IMR-90 (cell line): Measurements from ENCODE around the gene DOC2B. TPM values are rescaled to one million over a fixed set of nuclear protein-coding genes. Genes with fewer than 3 reads are reported as not detected.

ENCODE experiments used
- ATAC-seq: fragments of 200-7000 bp; cut with Tn5 transposase; 2 replicates; pipeline ENCODE4 v1.9.1; 2020; ENCODE audit warnings: low read depth, mild to moderate bottlenecking, moderate library complexity
- BruUV-seq: library from RNA; stranded (reverse); fragments of 400-500 nt; replicated peaks from 2 replicates; lab custom pipeline; 2021; lab: Mats Ljungman, UMichigan
- CTCF ChIA-PET: fragments of 300-600 bp; formaldehyde crosslinking; extraction: SDS; loops from one replicate; lab custom pipeline; 2021; ENCODE audit warnings: antibody characterized with exemption; lab: Yijun Ruan, JAX
- POLR2A ChIA-PET: fragments of 300-600 bp; sonication (Branson Sonifier 250); formaldehyde crosslinking; loops from one replicate; lab custom pipeline; 2022; ENCODE audit warnings: antibody characterized with exemption; ENCODE audit not compliant: unreplicated experiment; lab: Charles Lee
- DNase-seq: peaks from one replicate; pipeline ENCODE4 v3.0.0; 2013
- H2AFZ ChIP-seq: replicated peaks from 2 replicates; pipeline ENCODE3; 2013; ENCODE audit warnings: low read length, mild to moderate bottlenecking; ENCODE audit not compliant: poor library complexity
- H2AK5ac ChIP-seq: 2 replicates; pipeline ENCODE4 v1.6.1; 2013; ENCODE audit warnings: low read depth, low read length, inconsistent platforms
- H2AK9ac ChIP-seq: replicated peaks from 2 replicates; pipeline ENCODE3; 2013; ENCODE audit warnings: mild to moderate bottlenecking, low read depth, low read length, moderate library complexity; ENCODE audit not compliant: poor library complexity
- H2BK120ac ChIP-seq: 2 replicates; pipeline ENCODE4 v1.6.1; 2013; ENCODE audit warnings: low read depth, low read length, inconsistent platforms
- H2BK15ac ChIP-seq: 3 replicates; pipeline ENCODE4 v1.6.1; 2013; ENCODE audit warnings: low read depth, low read length, inconsistent platforms
- H2BK20ac ChIP-seq: 2 replicates; pipeline ENCODE4 v1.6.1; 2013; ENCODE audit warnings: low read depth, mild to moderate bottlenecking, inconsistent platforms, low read length, moderate library complexity
- H2BK5ac ChIP-seq: 2 replicates; pipeline ENCODE4 v1.6.1; 2013; ENCODE audit warnings: mild to moderate bottlenecking, low read depth, low read length, inconsistent platforms; ENCODE audit not compliant: poor library complexity, severe bottlenecking
- H3K14ac ChIP-seq: replicated peaks from 2 replicates; pipeline ENCODE4 v1.6.1; 2013; ENCODE audit warnings: low read depth, low read length, inconsistent platforms
- H3K18ac ChIP-seq: 2 replicates; pipeline ENCODE4 v1.6.1; 2013; ENCODE audit warnings: low read depth, low read length, control low read depth
- H3K23ac ChIP-seq: 2 replicates; pipeline ENCODE4 v1.6.1; 2013; ENCODE audit warnings: low read depth, low read length, inconsistent platforms
- H3K27ac ChIP-seq: 2 replicates; pipeline ENCODE4 v1.5.1; 2013; ENCODE audit warnings: mild to moderate bottlenecking, control low read depth, low read length; ENCODE audit not compliant: insufficient read depth
- H3K27me3 ChIP-seq: 2 replicates; pipeline ENCODE4 v1.6.1; 2013; ENCODE audit warnings: low read length; ENCODE audit not compliant: control insufficient read depth, insufficient read depth
- H3K36me3 ChIP-seq: 2 replicates; pipeline ENCODE4 v1.6.1; 2013; ENCODE audit warnings: low read length, mixed read lengths; ENCODE audit not compliant: control insufficient read depth, insufficient read depth
- H3K4ac ChIP-seq: 2 replicates; pipeline ENCODE4 v1.6.1; 2013; ENCODE audit warnings: low read depth, low read length, inconsistent platforms
- H3K4me1 ChIP-seq: 2 replicates; pipeline ENCODE4 v1.6.1; 2013; ENCODE audit warnings: low read length, mixed read lengths; ENCODE audit not compliant: control insufficient read depth, insufficient read depth
- H3K4me2 ChIP-seq: 2 replicates; pipeline ENCODE4 v1.6.1; 2013; ENCODE audit warnings: low read depth, mild to moderate bottlenecking, control low read depth, low read length, moderate library complexity
- H3K4me3 ChIP-seq: 2 replicates; pipeline ENCODE4 v1.5.1; 2013; ENCODE audit warnings: low read depth, mild to moderate bottlenecking, control low read depth, low read length, moderate library complexity; ENCODE audit not compliant: insufficient read depth
- H3K56ac ChIP-seq: 2 replicates; pipeline ENCODE4 v1.6.1; 2013; ENCODE audit warnings: low read length, inconsistent platforms; ENCODE audit not compliant: insufficient read depth; ENCODE audit errors: extremely low read depth
- H3K79me1 ChIP-seq, 2 experiments: 2 replicates each; pipeline ENCODE4 v1.6.1; 2013; ENCODE audit warnings: low read length in 2 of 2, inconsistent platforms in 1 of 2, low read depth in 1 of 2
- H3K9ac ChIP-seq: 2 replicates; pipeline ENCODE4 v1.6.1; 2013; ENCODE audit warnings: low read depth, low read length, control low read depth
- H3K9me1 ChIP-seq: 2 replicates; pipeline ENCODE4 v1.6.1; 2013; ENCODE audit warnings: low read length, inconsistent platforms; ENCODE audit not compliant: insufficient read depth
- H3K9me3 ChIP-seq: 2 replicates; pipeline ENCODE4 v1.6.1; 2013; ENCODE audit warnings: low read length; ENCODE audit not compliant: control insufficient read depth, insufficient read depth
- H4K20me1 ChIP-seq: 2 replicates; pipeline ENCODE4 v1.6.1; 2013; ENCODE audit warnings: low read length, inconsistent platforms; ENCODE audit not compliant: insufficient read depth
- H4K5ac ChIP-seq: 2 replicates; pipeline ENCODE4 v1.6.1; 2013; ENCODE audit warnings: mild to moderate bottlenecking, low read depth, low read length, control low read depth
- H4K8ac ChIP-seq, 2 experiments: 2 replicates each; pipeline ENCODE4 v1.6.1; 2013; ENCODE audit warnings: low read depth in 2 of 2, low read length in 2 of 2, control low read depth in 1 of 2, inconsistent platforms in 1 of 2
- H4K91ac ChIP-seq: 2 replicates; pipeline ENCODE4 v1.6.1; 2013; ENCODE audit warnings: low read depth, low read length, inconsistent platforms; ENCODE audit not compliant: insufficient read depth
- BHLHE40 ChIP-seq: fragments of 150-350 bp; IDR thresholded peaks from 2 replicates; pipeline ENCODE4 v1.6.1; 2016; ENCODE audit warnings: mild to moderate bottlenecking, low read depth, low read length
- CEBPB ChIP-seq: IDR thresholded peaks from 2 replicates; pipeline ENCODE4 v1.6.1; 2012; ENCODE audit warnings: low read depth, low read length, improper control_type of control experiment
- CTCF ChIP-seq: conservative IDR thresholded peaks from 2 replicates; pipeline ENCODE4 v1.5.1; 2012; ENCODE audit warnings: mild to moderate bottlenecking, low read depth, low read length, improper control_type of control experiment
- FOS ChIP-seq: fragments of 150-350 bp; IDR thresholded peaks from 2 replicates; pipeline ENCODE4 v1.6.1; 2016; ENCODE audit warnings: low read depth, low read length
- MAFK ChIP-seq: IDR thresholded peaks from 2 replicates; pipeline ENCODE4 v1.6.1; 2012; ENCODE audit warnings: low read depth, low read length, improper control_type of control experiment
- MAZ ChIP-seq: IDR thresholded peaks from 2 replicates; pipeline ENCODE4 v1.6.1; 2012; ENCODE audit warnings: low read depth, mild to moderate bottlenecking, low read length, improper control_type of control experiment, moderate library complexity, borderline replicate concordance
- MXI1 ChIP-seq: IDR thresholded peaks from 2 replicates; pipeline ENCODE4 v1.6.1; 2012; ENCODE audit warnings: low read depth, mild to moderate bottlenecking, low read length, moderate library complexity, borderline replicate concordance
- NFE2L2 ChIP-seq: fragments of 150-350 bp; IDR thresholded peaks from 2 replicates; pipeline ENCODE4 v1.6.1; 2016; ENCODE audit warnings: low read depth, mild to moderate bottlenecking, low read length
- POLR2A ChIP-seq: IDR thresholded peaks from 2 replicates; pipeline ENCODE4 v1.6.1; 2012; ENCODE audit warnings: mild to moderate bottlenecking, low read depth, low read length
- RAD21 ChIP-seq: IDR thresholded peaks from 2 replicates; pipeline ENCODE4 v1.6.1; 2012; ENCODE audit warnings: low read length, improper control_type of control experiment
- RCOR1 ChIP-seq: IDR thresholded peaks from 2 replicates; pipeline ENCODE4 v1.6.1; 2012; ENCODE audit warnings: mild to moderate bottlenecking, low read length, improper control_type of control experiment; ENCODE audit not compliant: insufficient replicate concordance
- RFX5 ChIP-seq: IDR thresholded peaks from 2 replicates; pipeline ENCODE4 v1.8.0; 2012; ENCODE audit warnings: low read depth, mild to moderate bottlenecking, low read length, moderate library complexity
- SMC3 ChIP-seq: fragments of 150-350 bp; IDR thresholded peaks from 2 replicates; pipeline ENCODE4 v1.6.1; 2016; ENCODE audit warnings: low read depth, mild to moderate bottlenecking, antibody characterized with exemption, low read length, moderate library complexity
- USF2 ChIP-seq: fragments of 150-350 bp; IDR thresholded peaks from 2 replicates; pipeline ENCODE4 v1.6.1; 2017; ENCODE audit warnings: mild to moderate bottlenecking, antibody characterized with exemption, low read length, low read depth
- WGBS, 2 experiments: methylation state at CpG; one replicate each; pipeline versions ENCODE4 v1.1.5 to v1.1.7; 2013; ENCODE audit warnings: missing lambda C conversion rate in 2 of 2; ENCODE audit not compliant: insufficient read length in 1 of 2; ENCODE audit errors: extremely low coverage in 2 of 2; 5-methylcytosine and 5-hydroxymethylcytosine counted together
- dilution Hi-C: fragments of 300-500 bp; cut with HindIII; formaldehyde crosslinking; loops from one replicate; pipeline ENCODE4 v1.14.3; 2018; ENCODE audit warnings: low sequenced_read_pairs; ENCODE audit not compliant: unreplicated experiment
- in situ Hi-C: fragments of 300-500 bp; cut with MboI; formaldehyde crosslinking; loops from 3 replicates; pipeline ENCODE4 v1.14.3; 2019; ENCODE audit warnings: low sequenced_read_pairs, inconsistent platforms, mixed read lengths
- intact Hi-C: fragments of 100-400 bp; cut with micrococcal nuclease; formaldehyde crosslinking; loops from 2 replicates; pipeline ENCODE4 v1.10.0; 2022
- polyA plus RNA-seq, 3 experiments: library from polyadenylated mRNA; depleted of rRNA; stranded (reverse); fragments of >200 nt; gene quantifications; 2 replicates each; pipeline ENCODE4 v1.2.3, GENCODE V29; 2012; ENCODE audit warnings: low replicate concordance in 1 of 3
- total RNA-seq: library from RNA; depleted of rRNA; stranded (reverse); fragments of >200 nt; gene quantifications from 2 replicates; pipeline ENCODE4 v1.2.3, GENCODE V29; 2012
- TF ChIP-seq, protein P1 (sequence below): fragments of 150-350 bp; IDR thresholded peaks from 2 replicates; pipeline ENCODE4 v1.6.1; 2016; ENCODE audit warnings: low read depth, mild to moderate bottlenecking, low read length, moderate library complexity, borderline replicate concordance

Gene DOC2B
- total and polyA plus RNA-seq, 2 of the 4 experiments (the other 2 are of a cell fraction), result not detected

DNA sequence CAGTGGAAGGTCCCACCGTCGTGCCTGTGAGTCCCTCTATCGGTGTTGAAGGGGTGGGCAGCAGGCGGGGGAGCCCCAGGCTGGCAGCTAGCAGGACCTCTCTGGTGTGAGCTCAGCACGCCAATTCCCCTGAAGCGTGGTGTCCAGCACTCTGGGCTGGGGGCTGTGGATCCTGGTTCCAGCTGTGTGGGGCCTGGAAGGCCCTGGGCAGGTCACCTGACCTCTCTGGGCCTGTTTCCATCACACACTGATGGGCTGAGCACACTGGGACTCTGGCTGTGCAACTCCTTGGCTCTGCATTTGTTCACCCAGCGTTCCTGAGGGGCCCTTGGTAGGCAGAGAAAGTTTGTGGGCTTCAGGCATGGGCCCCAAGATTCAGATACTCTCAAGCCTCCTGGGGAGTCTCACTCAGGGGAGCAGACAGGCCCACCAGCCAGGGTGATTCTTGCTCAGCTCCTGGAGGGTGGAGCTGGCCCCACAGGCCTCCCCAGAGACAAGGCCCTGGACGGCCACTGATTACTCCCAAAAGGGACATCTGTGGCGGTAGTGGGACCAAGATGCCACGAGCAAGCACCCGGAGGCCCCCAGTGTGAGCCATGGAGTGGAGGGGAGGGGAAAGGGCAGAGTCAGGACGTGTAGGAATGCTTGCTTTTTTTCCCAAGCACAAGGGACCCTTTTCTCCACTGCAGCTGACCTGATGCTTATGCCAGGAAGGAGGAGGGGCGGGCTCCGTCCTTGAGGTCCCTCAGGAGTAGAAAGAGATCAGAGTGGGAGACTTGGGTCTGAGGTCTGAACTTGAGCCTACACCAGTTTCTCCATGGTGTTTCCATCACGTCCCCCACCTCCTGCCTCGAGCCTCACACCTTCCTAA, 35.5 kb downstream of the DOC2B start:
- ATAC-seq, result no peak
- no peaks in the 10 kb centered on the region for H4K20me1 ChIP-seq
- no peak overlapping the region for H2AK9ac ChIP-seq
- DNase-seq, result no peak
- H3K23ac ChIP-seq, result no peak overlapping the region
- intact Hi-C loops, result no loop called here
- H3K4me2 ChIP-seq, result no peak overlapping the region
- no peak overlapping the region for H2AFZ ChIP-seq
- H3K4me1 ChIP-seq, result no peaks in the 10 kb centered on the region
- peaks cover 12% of the 10 kb centered on the region for H3K27me3 ChIP-seq
- in situ Hi-C loops, result no loop called here
- BruUV-seq, result no TSS peak
- H3K9me1 ChIP-seq, result no peaks in the 10 kb centered on the region
- H3K14ac ChIP-seq, result no peak overlapping the region
- H2AK5ac ChIP-seq, result no peak overlapping the region
- ChIA-PET POLR2A (no interaction called here), CTCF (no interaction called here)
- no peaks in the 10 kb centered on the region for H3K36me3 ChIP-seq
- H3K56ac ChIP-seq, result no peak overlapping the region
- WGBS, 2 experiments, result 67% methylated on average over 4 of the region's 16 CpGs; no CpG with 5 or more reads in 1 of the 2 experiments
- H3K4ac ChIP-seq, result no peak overlapping the region
- H3K18ac ChIP-seq, result no peak overlapping the region
- dilution Hi-C loops, result no loop called here
- H4K91ac ChIP-seq, result no peak overlapping the region
- H3K9ac ChIP-seq, result no peak overlapping the region
- H4K5ac ChIP-seq, result no peak overlapping the region
- no peak overlapping the region for H2BK15ac ChIP-seq
- no peak overlapping the region for H3K4me3 ChIP-seq
- no peaks in the 10 kb centered on the region for H3K9me3 ChIP-seq
- no peak overlapping the region for H2BK20ac ChIP-seq
- no peak overlapping the region for H3K27ac ChIP-seq
- H3K79me1 ChIP-seq, result no peaks in the 10 kb centered on the region
- no peak overlapping the region for H2BK120ac ChIP-seq
- no peak overlapping the region for H2BK5ac ChIP-seq
- H4K8ac ChIP-seq, result no peak overlapping the region
- TF ChIP-seq CEBPB (no peak), POLR2A (no peak), CTCF (no peak), RCOR1 (no peak), USF2 (no peak), MAZ (no peak), NFE2L2 (no peak), FOS (no peak), SMC3 (no peak), MAFK (no peak), BHLHE40 (no peak), RFX5 (no peak), RAD21 (no peak), MXI1 (no peak)
- TF ChIP-seq, protein P1, sequence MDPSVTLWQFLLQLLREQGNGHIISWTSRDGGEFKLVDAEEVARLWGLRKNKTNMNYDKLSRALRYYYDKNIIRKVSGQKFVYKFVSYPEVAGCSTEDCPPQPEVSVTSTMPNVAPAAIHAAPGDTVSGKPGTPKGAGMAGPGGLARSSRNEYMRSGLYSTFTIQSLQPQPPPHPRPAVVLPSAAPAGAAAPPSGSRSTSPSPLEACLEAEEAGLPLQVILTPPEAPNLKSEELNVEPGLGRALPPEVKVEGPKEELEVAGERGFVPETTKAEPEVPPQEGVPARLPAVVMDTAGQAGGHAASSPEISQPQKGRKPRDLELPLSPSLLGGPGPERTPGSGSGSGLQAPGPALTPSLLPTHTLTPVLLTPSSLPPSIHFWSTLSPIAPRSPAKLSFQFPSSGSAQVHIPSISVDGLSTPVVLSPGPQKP, result no peak
